Tibial nerve (tissue), 4 donors: Measurements from ENCODE around the gene OR13H1.

Experiments
- CTCF ChIP-seq, 5 experiments: fragments of 200-600 bp in 3 of 5; fragments of 450-650 bp in 2 of 5; sonication (generic) in 3 of 5; IDR thresholded peaks; one replicate each; pipeline ENCODE4 v1.5.1; 2016 to 2019; ENCODE audit warnings: antibody characterized with exemption in 5 of 5, mild to moderate bottlenecking in 3 of 5, moderate library complexity in 2 of 5
- EP300 ChIP-seq, 2 donors: sonication (generic); formaldehyde crosslinking; IDR thresholded peaks; one replicate each; pipeline ENCODE4 v1.6.1; 2017; ENCODE audit warnings: antibody characterized with exemption in 2 of 2, mild to moderate bottlenecking in 1 of 2
- POLR2A ChIP-seq, 2 donors: fragments of 450-650 bp; IDR thresholded peaks; one replicate each; pipeline ENCODE4 v1.6.1; 2017; ENCODE audit warnings: antibody characterized with exemption in 2 of 2, mild to moderate bottlenecking in 2 of 2, moderate library complexity in 2 of 2

GRCh38 chrX:131513159-131513914, 30.5 kb upstream of the OR13H1 start:
- no peak for TF ChIP-seq CTCF (IDR thresholded peaks at IDR 0.05)
- no peak for TF ChIP-seq POLR2A (IDR thresholded peaks at IDR 0.05)
- TF ChIP-seq EP300 (IDR thresholded peaks at IDR 0.05) = no peak
